Measurements from ENCODE around the gene CXorf66. TPM values are rescaled to one million over a fixed set of nuclear protein-coding genes. Genes with fewer than 3 reads are reported as not detected.
"Not testable (repeated sequence)": the region's sequence is repeated elsewhere in the genome, so short reads cannot be mapped to it uniquely, and the experiment has no call there.

The CXorf66 gene
- total RNA-seq, 1 donor, result not detected

DNA sequence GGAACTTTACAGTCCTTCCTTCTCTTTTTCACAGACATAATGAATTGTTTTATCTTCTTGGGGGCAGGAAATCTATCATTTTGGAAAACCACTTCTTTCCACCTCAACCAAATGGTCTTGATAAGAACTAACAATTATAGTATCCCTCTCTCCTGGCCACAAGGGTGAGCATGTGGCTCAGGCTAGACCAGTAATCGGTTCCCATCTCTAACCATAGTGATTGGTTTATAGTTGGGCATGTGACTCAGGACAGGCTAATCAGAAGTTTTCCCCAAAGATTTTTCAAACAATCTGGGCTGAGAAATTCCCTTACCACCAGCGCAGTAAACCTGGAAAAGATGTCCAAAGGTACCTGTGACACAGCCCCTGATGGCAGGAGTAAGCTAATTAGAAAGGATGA lies 4.0 kb upstream of the CXorf66 start:
- DNase-seq (ENCODE audit: low read depth), result no peak
- TF ChIP-seq, protein P1, sequence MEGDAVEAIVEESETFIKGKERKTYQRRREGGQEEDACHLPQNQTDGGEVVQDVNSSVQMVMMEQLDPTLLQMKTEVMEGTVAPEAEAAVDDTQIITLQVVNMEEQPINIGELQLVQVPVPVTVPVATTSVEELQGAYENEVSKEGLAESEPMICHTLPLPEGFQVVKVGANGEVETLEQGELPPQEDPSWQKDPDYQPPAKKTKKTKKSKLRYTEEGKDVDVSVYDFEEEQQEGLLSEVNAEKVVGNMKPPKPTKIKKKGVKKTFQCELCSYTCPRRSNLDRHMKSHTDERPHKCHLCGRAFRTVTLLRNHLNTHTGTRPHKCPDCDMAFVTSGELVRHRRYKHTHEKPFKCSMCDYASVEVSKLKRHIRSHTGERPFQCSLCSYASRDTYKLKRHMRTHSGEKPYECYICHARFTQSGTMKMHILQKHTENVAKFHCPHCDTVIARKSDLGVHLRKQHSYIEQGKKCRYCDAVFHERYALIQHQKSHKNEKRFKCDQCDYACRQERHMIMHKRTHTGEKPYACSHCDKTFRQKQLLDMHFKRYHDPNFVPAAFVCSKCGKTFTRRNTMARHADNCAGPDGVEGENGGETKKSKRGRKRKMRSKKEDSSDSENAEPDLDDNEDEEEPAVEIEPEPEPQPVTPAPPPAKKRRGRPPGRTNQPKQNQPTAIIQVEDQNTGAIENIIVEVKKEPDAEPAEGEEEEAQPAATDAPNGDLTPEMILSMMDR (IDR thresholded peaks at IDR 0.05; ENCODE audit: insufficient read depth, low read length), result no peak
- no peak overlapping the region for H3K4me3 ChIP-seq (ENCODE audit: low read depth, low read length)

DNA sequence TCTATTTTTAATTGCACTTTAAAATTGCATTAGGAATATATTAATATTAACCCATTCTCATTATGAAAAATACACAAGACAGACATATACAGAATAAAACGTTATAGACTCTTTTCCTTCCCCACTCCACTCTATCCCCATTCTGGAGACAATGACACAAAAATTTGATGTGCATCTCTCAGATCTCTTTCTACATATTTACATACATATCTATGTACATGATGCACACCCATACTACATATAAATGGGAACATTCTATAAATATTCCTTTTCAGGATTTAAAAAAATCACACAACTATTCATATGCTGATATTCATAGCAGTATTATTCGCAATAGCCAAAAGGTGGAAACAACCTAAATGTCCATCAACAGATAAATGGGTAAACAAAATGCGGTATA lies 2.4 kb upstream of the CXorf66 start:
- no peak overlapping the region for H3K4me3 ChIP-seq (ENCODE audit: low read depth, low read length)
- DNase-seq (ENCODE audit: low read depth), result no peak
- TF ChIP-seq, protein P1 (IDR thresholded peaks at IDR 0.05; ENCODE audit: insufficient read depth, low read length), result no peak

DNA sequence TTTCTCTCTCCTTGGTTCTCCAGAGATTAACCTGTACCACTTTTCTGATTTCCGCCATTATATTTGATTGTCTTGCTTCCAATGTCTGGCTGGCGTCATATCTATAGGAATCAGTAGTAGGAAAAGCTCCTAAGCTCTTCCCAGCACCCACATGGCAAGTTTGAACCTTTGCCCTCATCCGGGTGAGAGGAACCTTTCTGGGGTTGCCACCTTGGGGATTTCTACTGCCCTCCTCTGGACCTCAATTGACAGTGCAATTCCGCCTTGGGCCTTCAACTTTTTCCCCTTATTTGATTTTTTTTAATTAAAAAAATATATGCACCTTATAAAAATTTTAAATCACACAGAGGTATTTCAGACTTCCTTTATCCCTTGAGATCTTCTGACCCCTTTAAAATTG lies 2.0 kb upstream of the CXorf66 start:
- TF ChIP-seq, protein P1 (IDR thresholded peaks at IDR 0.05; ENCODE audit: insufficient read depth, low read length), result peak; percentile 36
- no peak overlapping the region for H3K4me3 ChIP-seq (ENCODE audit: low read depth, low read length)
- DNase-seq (ENCODE audit: low read depth), result no peak

DNA sequence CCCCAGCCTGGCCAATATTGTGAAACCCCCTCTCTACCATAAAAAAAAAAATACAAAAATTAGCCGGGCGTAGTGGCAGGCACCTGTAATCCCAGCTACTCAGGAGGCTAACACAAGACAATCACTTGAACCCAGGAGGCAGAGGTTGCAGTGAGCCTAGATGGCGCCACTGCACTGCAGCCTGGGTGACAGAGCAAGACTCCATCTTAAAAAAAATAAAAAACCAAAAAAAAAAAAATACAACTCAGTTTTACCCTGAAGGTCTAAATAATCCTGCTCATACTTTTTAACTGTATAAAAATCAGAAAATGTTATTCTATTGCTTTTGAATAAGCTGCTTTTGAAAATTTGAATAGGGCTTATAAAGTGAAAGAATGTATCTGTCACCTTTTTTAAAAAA lies 838 bp upstream of the CXorf66 start:
- not testable (repeated sequence) for H3K4me3 ChIP-seq (ENCODE audit: low read depth, low read length); DNase-seq (ENCODE audit: low read depth)

DNA sequence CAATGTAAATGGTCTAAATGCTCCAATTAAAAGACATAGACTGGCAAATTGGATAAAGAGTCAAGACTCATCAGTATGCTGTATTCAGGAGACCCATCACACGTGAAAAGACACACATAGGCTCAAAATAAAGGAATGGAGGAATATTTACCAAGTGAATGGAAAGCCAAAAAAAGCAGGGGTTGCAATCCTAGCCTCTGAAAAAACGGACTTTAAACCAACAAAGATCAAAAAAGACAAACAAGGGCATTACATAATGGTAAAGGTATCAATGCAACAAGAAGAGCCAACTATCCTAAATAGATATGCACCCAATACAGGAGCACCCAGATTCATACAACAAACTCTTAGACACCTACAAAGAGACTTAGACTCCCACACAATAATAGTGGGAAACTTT lies 4.2 kb downstream of the CXorf66 start:
- not testable (repeated sequence) for H3K4me3 ChIP-seq (ENCODE audit: low read depth, low read length); DNase-seq (ENCODE audit: low read depth)

DNA sequence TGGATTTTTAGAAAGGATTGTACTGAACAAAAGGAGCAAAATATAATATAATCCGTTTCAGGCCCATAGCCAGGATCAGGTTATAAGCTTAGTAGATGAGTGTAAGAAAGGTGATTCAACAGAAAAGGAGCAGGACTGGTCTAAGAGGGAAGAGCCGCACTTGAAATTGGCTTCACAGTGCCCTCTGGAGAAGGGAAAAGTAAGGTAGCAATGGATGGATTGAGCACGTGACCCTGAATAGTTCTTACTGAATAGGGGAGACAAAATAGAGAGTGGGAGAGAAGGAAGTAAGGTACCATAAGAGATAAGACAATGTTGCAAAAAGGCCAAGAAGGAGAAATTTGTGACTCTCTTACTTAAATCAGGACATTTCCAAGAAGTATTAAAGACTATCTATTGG lies 15.6 kb downstream of the CXorf66 start:
- H3K4me3 ChIP-seq (ENCODE audit: low read depth, low read length), result no peak overlapping the region
- DNase-seq (ENCODE audit: low read depth), result no peak
- TF ChIP-seq, protein P1 (IDR thresholded peaks at IDR 0.05; ENCODE audit: insufficient read depth, low read length), result no peak

DNA sequence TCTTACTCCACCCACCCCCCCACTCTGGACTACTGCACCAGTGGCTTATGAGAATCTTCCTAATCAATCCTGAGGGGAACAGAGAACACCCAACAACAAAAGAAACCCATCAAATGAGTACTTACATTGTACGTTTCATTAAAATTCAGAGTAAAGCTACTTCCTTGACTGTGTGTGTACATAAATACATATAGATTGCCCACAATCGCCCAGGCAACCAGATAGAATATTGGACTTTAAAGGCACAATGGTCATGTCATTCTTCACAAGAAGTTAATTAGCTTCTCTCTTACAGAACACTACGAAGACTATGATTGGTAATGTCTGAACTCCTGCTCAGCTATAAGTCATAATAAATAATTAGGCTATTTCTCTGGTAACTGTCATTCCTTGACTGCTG lies 20.2 kb downstream of the CXorf66 start:
- DNase-seq (ENCODE audit: low read depth), result no peak
- TF ChIP-seq, protein P1 (IDR thresholded peaks at IDR 0.05; ENCODE audit: insufficient read depth, low read length), result no peak
- H3K4me3 ChIP-seq (ENCODE audit: low read depth, low read length), result no peak overlapping the region

DNA sequence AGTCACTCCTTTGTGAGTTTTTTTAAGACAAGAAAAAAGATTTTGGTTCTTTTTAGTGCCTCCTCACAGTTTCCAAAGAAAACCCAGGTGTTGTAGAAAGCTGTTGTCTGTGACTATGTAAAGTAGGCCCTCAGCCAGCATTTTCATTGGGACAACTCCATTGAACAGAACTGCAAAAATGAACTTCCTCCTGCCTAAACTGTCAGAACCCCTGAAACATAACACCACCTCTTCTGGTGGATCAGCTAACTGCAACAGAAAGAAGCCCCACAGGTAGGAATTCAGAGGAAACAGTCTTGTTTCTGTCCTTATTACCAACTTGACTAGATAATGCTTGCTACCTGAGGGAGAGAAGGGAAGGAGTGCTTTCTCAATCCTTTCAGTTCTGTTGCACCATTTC lies 29.1 kb downstream of the CXorf66 start:
- DNase-seq (ENCODE audit: low read depth), result no peak
- no peak overlapping the region for H3K4me3 ChIP-seq (ENCODE audit: low read depth, low read length)
- TF ChIP-seq, protein P1 (IDR thresholded peaks at IDR 0.05; ENCODE audit: insufficient read depth, low read length), result no peak

Measured in fibroblast of the aortic adventitia (primary cell).